MV-4-11 (cell line): ENCODE measurements around the gene TARP.

Experiments used
- DNase-seq: peaks from one replicate; lab custom pipeline; 2025; lab: John Stamatoyannopoulos, UW

The TARP gene

GRCh38 chr7:38273286-38273995 lies at the start of gene TARP:
Gene TARP, minus strand, starts transcription at chr7:38273636.
- peak; percentile 71 for DNase-seq

GRCh38 chr7:38323156-38323555 lies 49.7 kb upstream of the TARP start:
- no peak for DNase-seq

GRCh38 chr7:38322461-38322860 lies 49.0 kb upstream of the TARP start:
- DNase-seq, result no peak

- DNase-seq, result no peak
Observed at GRCh38 chr7:38321967-38322366, 48.5 kb upstream of the TARP start.

- DNase-seq, result no peak
Observed at GRCh38 chr7:38321515-38321944, 48.1 kb upstream of the TARP start.

- no peak for DNase-seq
Observed at GRCh38 chr7:38321050-38321449, 47.6 kb upstream of the TARP start.

- no peak for DNase-seq
Observed at GRCh38 chr7:38319873-38320272, 46.4 kb upstream of the TARP start.

GRCh38 chr7:38318803-38319416 lies 45.5 kb upstream of the TARP start:
- DNase-seq, result peak; percentile 77

GRCh38 chr7:38318241-38318640 lies 44.8 kb upstream of the TARP start:
- peak; percentile 86 for DNase-seq

GRCh38 chr7:38317515-38317914 lies 44.1 kb upstream of the TARP start:
- DNase-seq, result peak; percentile 89

GRCh38 chr7:38316733-38317360 lies 43.4 kb upstream of the TARP start:
- DNase-seq, result no peak

GRCh38 chr7:38315410-38315809 lies 42.0 kb upstream of the TARP start:
- DNase-seq, result no peak

- peak; percentile 97 for DNase-seq
Observed at GRCh38 chr7:38312821-38313220, 39.4 kb upstream of the TARP start.

- peak; percentile 76 for DNase-seq
Observed at GRCh38 chr7:38311329-38311937, 38.0 kb upstream of the TARP start.

- peak; percentile 79 for DNase-seq
Observed at GRCh38 chr7:38310591-38311101, 37.2 kb upstream of the TARP start.

- DNase-seq, result no peak
Observed at GRCh38 chr7:38309555-38309954, 36.1 kb upstream of the TARP start.

- no peak for DNase-seq
Observed at GRCh38 chr7:38308140-38308539, 34.7 kb upstream of the TARP start.

- DNase-seq, result no peak
Observed at GRCh38 chr7:38307640-38308039, 34.2 kb upstream of the TARP start.

GRCh38 chr7:38306914-38307313 lies 33.5 kb upstream of the TARP start:
- peak; percentile 89 for DNase-seq

- DNase-seq, result no peak
Observed at GRCh38 chr7:38306171-38306570, 32.7 kb upstream of the TARP start.

- peak; percentile 76 for DNase-seq
Observed at GRCh38 chr7:38303866-38304265, 30.4 kb upstream of the TARP start.

GRCh38 chr7:38300175-38300574 lies 26.7 kb upstream of the TARP start:
- peak; percentile 80 for DNase-seq
